ENCODE results near the gene ENG. TPM values are rescaled to one million over a fixed set of nuclear protein-coding genes. Genes with fewer than 3 reads are reported as not detected.
A peak's percentile ranks its signal among the peaks of the same experiment; 100 is the strongest.

Gene ENG
- total and polyA plus RNA-seq, 8 donors = 9.7 to 42.4 (median 20.5) TPM

GRCh38 chr9:127791085-127791484 is 63.4 kb downstream of the ENG start:
- WGBS, 2 donors = 88 to 91% methylated on average over 4 of the region's 4 CpGs
- DNase-seq (no peak), ATAC-seq (no peak), FAIRE-seq (no peak)
- Histone ChIP-seq H3K4me3 (no peak overlapping the region), H3K9me3 (no peaks in the 10 kb centered on the region), H3K27me3 (no peaks in the 10 kb centered on the region), H3K4me1 (peaks cover 48 to 62% (median 51%) of the 10 kb centered on the region in 3 donors), H3K36me3 (peaks cover 5 to 55% (median 42%) of the 10 kb centered on the region in 3 donors), H3K27ac (no peak overlapping the region)
- intact Hi-C loops (cut with DNase I) = no loop called here
- TF ChIP-seq CTCF (IDR thresholded peaks at IDR 0.05) = no peak

GRCh38 chr9:127790094-127790855 is 64.2 kb downstream of the ENG start:
- no peak for ATAC-seq
- intact Hi-C loops (cut with DNase I) = no loop called here
- Histone ChIP-seq H3K9me3 (no peaks in the 10 kb centered on the region), H3K36me3 (peaks cover 5 to 55% (median 42%) of the 10 kb centered on the region in 3 donors), H3K27me3 (no peaks in the 10 kb centered on the region), H3K4me1 (peaks cover 40 to 56% (median 46%) of the 10 kb centered on the region in 3 donors), H3K4me3 (no peak overlapping the region), H3K27ac (peak overlapping the region in 1 of 4 donors; percentile 12)
- FAIRE-seq = no peak
- 72 to 74% methylated on average over 9 of the region's 9 CpGs for WGBS, 2 donors
- no peak for TF ChIP-seq CTCF (IDR thresholded peaks at IDR 0.05)
- no peak for DNase-seq

- 75 to 80% methylated on average over 25 of the region's 25 CpGs for WGBS, 2 donors
- Histone ChIP-seq H3K27ac (peak overlapping the region in 2 of 4 donors; percentile 41 to 53), H3K27me3 (no peaks in the 10 kb centered on the region), H3K9me3 (no peaks in the 10 kb centered on the region), H3K4me3 (no peak overlapping the region), H3K36me3 (peaks cover 5 to 55% (median 42%) of the 10 kb centered on the region in 3 donors), H3K4me1 (peaks cover 30 to 49% (median 39%) of the 10 kb centered on the region in 3 donors)
- intact Hi-C loops (cut with DNase I) = no loop called here
- DNase-seq = peak in 4 of 6 donors; percentile 38 to 75 (median 52)
- FAIRE-seq = no peak
- TF ChIP-seq CTCF (IDR thresholded peaks at IDR 0.05) = no peak
- no peak for ATAC-seq
Measured at GRCh38 chr9:127789179-127789578, 65.3 kb downstream of the ENG start.

GRCh38 chr9:127788337-127789011 is 66.0 kb downstream of the ENG start:
- no peak for TF ChIP-seq CTCF (IDR thresholded peaks at IDR 0.05)
- intact Hi-C loops (cut with DNase I) = no loop called here

More at GRCh38 chr9:127788337-127789011, 66.0 kb downstream of the ENG start:
- FAIRE-seq (no peak), ATAC-seq (peak; percentile 44 to 52 (median 46)), DNase-seq (peak; percentile 71 to 91 (median 86))
- Histone ChIP-seq H3K36me3 (peaks cover 5 to 55% (median 42%) of the 10 kb centered on the region in 3 donors), H3K27ac (peak overlapping the region; percentile 12 to 59 (median 52)), H3K4me3 (peak overlapping the region in 1 of 4 donors; percentile 6), H3K4me1 (peaks cover 23 to 42% (median 32%) of the 10 kb centered on the region in 3 donors), H3K9me3 (no peaks in the 10 kb centered on the region), H3K27me3 (no peaks in the 10 kb centered on the region)
- 48 to 49% methylated on average over 26 of the region's 26 CpGs for WGBS, 2 donors

Measured in pancreas (tissue), 10 donors.